Glomerular visceral epithelial cell (primary cell): Measurements from ENCODE around the gene ZNF212.

Experiments
- DNase-seq: peaks from one replicate; pipeline ENCODE4 v3.0.0-alpha.2; 2016; ENCODE audit errors: extremely low spot score

The ZNF212 gene

DNA sequence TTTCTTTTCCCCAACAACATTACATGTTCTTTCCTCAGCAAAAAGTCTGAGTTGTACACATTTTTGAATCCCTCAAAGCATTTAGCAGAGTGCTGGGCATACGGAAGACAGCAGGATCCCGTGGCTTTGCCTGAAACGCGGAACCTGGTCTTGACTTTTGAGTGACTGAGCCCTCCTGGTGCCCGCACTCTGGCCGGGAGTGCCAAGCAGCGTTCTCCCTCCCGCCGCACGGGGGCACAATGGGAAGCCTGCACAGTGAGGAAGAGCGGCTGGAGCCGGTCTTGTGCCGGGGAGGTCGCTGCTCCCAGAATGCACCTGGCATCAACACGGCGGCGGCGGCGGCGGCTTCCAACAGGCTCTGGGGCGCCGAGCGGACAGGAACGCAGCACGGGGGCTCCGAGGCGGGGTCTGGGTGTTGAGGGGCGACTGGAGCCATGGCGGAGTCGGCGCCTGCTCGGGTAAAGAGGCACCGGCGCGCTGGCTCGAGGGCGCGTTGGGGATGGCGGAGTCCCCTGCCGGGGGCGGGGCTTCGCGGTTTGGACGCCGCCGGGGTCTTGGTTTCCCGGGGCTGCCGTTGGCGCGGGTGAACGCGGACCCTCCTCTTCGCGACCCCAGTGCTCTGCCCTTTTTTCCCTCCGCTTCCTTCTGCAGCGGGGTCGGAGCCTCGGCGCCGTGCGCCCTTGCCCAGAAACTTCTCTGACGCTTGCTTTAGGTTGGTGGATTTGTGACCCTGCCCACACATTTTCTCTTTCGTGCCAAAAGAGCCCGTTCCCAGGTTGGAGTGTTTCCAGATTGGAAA lies at the start of gene ZNF212:
ZNF212 (plus strand) TSS at position 307 of the 799 bp plus-strand sequence; CDS start at position 435, 128 bp downstream.
- peak; percentile 90 for DNase-seq

DNA sequence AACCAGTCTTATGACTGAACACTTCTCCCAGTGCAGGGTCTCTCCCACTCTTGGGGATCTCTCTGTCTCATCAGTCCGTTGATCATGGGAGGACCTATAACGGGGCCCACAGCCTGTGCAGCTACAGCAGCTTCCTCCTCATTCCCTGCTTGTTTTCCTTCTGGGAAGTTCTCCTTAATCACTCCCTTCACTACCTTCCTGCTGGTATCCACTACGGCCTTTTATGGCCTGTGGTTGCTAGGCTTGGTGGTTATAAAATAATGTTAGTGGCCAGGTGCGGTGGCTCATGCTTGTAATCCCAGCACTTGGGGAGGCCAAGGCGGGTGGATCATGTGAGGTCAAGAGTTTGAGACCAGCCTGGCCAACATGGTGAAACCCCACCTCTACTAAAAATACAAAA lies 47.6 kb upstream of the ZNF212 start:
- no peak for DNase-seq

DNA sequence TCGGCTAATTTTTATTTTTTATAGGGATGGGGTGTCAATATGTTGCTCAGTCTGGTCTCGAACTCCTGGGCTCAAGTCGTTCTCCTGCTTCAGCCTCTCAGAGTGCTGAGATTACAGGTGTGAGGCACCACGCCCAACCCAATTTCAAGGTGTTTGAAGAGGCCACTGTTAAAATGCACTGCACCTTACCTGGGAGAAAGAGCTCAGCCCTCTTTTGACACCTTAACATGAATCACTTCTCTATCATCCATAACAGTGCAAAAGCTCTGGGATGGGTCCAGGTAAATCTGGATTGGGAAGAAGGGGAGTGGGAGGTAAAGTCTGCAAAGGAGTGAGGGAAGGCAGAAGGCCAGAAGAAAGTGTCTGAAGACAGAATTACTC lies 44.7 kb upstream of the ZNF212 start:
- DNase-seq: no peak

DNA sequence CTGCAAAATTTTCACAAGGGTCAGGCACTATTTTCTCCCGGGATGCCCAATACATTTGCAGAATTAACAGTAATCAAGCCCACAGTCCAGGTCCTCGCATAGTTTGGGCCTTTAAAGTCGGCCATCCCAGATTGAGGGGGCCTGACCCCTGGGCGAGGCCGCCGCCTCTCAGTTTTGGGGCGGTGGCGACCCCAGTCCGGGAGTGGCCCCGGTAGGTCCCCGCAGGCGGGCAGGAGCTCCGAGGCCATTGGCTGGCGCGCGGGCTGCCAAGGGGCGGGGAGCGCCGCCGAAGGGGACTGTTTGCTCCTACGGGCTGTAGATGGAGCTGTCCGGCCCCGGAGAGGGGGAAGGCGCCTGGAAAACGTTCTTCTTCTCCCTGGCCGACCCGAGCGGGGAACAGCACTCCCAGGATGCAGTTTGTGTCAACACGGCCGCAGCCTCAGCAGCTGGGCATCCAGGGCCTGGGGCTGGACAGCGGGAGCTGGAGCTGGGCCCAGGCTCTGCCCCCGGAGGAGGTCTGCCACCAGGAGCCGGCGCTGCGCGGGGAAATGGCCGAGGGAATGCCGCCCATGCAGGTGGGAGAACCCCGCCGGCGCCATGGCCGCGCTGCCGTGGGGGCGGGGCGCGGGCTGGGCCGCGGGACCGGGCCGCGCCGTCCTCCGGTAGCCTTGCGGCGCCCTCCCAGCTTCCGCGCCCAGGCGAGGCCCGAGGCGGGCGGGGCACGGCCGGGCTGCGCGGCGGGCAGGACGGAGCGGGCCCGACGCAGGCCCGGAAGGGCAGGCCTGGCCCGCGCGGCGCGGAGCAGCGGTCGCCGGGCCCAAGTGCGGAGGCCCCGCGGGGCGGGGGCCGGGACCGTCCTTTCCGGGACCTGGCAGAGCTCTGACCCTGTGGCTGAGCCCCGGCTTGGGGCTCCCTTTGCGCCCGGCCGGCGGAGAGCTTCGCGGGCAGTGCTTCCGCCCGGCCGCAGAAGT lies 44.0 kb upstream of the ZNF212 start, which contains the start of gene ZNF282:
ZNF282 (plus strand) TSS at position 367 of the 971 bp plus-strand sequence; CDS start at position 411, 44 bp downstream.
- peak; percentile 86 for DNase-seq

DNA sequence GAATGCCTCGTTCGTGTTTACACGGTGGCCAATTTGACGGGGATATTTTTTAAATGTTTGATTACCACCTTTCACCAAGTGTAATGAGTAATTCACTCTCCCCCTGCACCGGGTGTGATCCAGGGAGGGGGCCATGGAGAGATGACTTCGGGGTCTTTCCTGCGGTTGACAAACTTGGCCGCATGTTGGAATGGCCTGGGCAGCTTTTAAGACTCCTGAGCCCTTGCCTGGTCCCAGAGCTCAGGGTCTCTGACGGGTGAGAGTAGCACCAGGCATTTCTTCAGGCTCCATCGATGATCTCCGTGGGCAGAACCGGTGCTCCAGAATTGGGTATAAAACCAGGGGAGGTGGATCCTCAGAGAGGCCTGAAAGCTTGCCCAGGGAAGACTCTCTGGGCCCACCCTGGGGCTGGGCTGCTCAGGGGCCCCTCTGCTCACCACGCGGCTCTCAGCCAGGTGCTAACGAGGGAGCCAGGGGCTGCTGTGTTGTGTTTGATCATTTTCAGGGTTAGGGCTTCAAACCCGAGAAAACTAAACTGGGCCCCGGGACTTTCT lies 43.2 kb upstream of the ZNF212 start:
- no peak for DNase-seq

DNA sequence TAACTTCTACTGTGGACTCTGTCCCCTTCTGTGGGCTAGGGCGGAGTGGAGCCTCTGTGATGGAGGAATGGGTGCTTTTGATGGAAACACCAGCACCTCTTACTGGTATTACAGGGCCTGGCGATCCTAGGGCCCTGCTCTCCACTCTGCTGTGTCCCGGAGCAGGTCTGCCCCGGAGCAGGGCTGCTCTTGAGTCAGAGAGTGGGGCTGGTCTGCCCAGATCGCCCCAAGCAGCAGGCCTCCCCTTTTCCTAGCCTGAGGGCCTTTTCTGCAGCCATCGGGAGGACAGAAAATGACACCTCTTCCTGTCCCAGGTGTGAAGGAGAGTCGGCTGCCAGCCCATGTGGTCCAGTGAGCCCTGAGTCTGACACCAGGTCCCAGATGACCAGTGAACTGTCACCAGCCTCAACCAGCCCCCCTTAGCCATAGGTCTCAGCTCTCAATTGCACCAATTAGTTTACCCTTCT lies 42.7 kb upstream of the ZNF212 start:
- DNase-seq: peak; percentile 28

DNA sequence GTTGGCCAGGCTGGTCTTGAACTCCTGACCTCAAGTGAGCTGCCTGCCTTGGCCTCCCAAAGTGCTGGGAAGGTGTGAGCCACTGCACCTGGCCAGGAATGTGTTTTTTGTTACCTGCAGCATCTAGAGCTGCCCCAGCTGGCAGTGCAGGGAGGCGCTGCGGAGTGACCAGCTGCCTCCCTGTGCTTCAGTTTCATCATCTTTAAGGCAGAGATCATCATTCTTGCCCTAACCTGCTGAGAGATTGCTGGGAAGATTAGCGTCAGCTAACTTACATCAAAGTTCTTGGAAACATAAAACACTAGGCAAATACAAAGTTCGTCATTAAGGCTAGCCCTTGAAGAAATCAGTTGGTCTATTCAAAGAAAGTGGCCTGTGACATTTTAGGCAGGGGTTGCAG lies 41.8 kb upstream of the ZNF212 start:
- DNase-seq: no peak

DNA sequence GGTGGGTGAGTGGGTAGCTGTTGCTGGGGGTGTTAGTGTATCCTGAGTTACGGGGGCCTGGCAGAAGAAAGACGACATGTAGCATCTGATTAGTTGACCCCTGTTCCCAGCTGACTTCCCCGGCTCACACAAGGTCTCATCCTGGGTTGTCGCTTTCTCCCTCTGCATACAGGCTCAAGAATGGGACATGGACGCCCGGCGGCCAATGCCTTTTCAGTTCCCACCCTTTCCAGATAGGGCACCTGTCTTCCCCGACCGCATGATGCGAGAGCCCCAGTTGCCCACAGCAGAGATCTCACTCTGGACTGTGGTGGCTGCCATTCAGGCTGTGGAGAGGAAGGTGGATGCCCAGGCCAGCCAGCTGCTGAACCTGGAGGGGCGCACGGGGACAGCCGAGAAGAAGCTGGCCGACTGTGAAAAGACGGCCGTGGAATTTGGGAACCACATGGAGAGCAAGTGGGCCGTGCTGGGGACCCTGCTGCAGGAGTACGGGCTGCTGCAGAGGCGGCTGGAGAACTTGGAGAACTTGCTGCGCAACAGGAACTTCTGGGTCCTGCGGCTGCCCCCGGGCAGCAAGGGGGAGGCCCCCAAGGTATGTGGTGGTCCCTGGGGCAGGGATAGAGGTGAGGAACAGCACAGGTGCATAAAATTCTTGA lies 41.2 kb upstream of the ZNF212 start:
- no peak for DNase-seq

DNA sequence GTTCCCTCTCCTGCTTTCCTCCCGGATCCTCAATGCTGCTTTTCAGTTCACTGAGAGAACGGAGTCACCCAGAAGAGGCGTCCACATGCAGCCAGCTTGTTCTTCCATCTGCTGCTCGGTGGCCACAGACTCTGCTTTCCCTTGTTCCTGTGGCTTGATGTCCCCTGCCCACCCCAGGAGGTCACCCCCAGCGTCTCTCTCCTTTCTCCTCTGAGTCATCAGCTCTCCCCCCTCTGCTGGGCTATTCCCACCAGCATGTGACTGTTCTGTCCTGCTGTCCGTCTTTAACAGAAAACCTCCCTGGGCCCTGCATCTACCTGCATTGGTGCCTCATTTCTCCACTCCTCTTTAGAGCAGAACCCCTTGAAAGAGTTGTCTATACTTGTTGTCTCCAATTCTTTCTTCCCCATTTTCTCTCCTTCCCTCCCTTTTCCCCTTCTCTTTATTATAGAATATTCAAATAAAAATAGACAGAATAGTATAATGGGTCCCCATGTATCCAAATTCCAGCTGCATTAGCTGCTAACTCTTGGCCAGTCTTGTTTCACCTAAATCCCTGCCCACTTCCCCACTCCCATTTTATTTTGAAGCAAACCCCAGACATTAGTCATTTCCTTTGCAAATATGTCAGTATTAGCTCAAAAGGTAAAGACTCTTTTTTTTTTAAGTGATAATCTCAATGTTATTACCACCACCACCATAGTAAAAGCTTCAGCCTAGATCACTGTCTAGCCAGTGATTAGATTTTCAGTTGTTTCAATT lies 40.0 kb upstream of the ZNF212 start:
- DNase-seq: no peak

DNA sequence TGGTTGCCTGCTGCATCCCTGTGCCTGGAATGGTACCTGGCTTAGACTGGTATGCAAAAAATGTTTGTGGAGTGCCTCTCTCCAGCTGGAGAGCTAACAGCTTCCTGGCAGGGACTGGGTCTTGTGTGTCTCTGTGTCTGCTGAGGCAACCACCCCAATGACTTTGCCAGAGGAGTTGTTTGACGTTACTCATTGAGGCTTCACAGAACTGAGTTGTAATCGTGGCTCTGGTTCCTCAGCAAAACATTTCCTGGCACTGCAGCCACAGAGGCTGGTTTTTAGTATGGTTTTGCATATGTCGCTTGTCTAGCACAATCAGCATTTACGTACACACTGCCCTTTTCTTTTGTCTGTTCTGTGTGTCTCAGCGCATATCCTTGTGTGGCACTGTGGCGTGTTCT lies 36.6 kb upstream of the ZNF212 start:
- DNase-seq: peak; percentile 24

DNA sequence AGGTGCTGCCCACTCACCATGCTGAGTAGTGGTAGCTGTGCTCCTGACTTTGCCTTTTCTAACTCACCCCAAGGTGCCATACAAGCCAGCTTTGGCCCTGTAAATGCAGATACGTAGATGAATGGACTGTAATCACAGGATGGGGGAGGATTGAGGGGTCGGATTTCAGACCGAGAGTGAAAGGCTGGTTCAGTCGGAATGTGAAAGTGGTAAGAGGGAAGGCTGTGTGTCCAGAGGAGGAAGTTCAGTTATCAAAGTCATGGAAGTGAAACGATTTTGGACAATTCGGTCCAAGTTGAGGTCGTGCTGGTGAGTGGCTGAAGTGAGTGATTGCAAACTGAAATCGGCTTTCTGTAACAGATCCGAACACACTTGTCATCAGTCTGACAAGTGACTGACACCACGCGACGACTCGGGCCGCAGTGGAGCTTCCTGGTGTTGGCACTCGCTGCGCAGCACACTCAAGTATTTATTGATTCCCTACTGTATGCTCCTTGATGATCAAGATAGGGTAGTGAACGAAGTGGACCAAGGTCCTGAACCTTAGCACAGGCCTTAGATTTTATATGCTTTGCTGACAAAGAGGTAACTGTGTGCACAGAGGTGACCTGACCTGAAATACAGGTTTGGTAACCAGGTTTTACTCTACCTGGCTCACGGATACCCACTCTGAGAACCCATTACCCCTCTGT lies 33.6 kb upstream of the ZNF212 start:
- DNase-seq: no peak

DNA sequence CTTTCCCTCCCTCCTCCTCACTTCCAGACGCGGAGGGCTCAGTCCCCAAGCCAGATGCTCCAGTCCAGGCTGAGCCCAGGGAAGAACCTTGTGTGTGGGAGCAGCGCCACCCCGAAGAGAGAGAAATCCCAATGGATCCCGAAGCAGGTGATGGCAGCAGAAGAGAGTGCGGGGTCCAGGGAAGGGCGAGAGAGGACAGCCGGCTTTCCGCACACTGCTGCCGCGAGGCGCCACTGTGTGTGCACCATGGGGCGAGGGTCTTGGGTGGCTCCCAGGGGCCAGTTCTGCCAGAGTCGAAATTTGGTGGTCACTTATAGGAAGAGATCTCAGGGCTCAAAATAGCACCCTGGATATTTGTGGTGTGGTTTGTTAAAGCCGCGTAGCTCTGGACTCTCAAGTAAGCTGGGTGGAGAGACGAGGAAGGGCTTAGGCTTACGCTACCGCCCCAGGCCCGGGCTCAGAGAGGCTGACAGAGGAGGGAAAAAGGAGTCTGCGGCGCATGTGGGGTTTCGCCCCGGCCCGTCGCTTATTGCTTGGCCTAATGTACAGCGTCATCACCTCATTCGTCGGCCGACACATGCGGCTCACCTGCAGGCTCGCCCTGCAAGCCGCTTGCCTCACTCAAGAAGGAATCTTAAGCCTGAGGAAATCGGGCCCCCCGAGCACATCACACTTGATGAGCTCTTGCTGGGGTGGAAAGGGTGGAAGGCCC lies 32.0 kb upstream of the ZNF212 start:
- DNase-seq: no peak

DNA sequence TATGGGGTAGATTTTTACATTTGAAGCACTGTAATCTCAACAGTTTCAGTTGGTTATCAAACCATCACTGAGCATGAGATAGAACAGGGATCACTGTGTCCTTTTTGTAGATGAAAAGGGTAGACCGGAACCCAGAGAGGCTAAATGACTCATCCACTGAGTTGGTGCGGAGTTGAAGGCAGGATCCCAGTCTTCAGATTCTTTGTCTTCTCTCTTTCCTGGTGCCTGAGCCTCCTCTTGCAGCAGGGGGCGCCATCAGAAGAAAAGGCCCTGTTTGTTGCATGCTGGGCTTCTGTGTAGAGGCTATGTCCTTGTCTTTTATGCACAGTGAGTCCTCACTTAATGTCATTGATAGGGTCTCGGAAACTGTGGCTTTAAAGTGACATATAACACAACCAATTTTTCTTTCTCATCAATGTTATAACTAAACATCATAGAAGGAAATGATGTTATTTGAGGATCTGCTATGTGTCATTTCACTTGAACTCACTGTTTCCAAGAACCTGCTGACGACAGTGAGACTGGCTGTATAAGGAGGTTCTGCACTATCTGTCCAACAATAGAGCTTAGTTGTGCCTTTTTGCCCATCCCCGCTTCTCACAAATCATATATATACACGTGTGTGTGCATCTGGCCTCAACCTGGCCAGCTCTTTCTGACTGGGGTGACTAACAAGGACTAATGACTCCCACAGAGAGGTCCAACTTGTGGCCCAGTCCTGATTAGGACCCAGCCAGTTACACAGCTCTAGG lies 29.8 kb upstream of the ZNF212 start:
- DNase-seq: peak; percentile 51

DNA sequence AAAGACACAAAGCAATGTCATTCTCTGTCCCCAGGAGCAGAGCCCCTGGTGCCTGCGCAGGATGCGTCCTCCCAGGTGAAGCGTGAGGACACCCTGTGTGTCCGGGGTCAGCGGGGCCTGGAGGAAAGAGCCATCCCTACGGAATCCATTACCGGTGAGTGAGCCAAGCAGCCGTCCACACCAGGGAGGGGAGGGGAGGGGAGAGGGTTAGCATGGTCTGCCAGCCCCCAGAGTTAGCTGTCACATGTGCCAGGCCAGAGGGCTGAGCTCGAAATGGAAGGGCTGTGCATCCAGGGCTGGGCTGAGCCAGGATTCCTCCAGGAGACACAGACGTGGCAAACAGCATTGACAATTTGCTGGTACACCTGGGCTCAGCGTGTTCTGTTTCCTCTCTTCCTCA lies 28.9 kb upstream of the ZNF212 start:
- no peak for DNase-seq

DNA sequence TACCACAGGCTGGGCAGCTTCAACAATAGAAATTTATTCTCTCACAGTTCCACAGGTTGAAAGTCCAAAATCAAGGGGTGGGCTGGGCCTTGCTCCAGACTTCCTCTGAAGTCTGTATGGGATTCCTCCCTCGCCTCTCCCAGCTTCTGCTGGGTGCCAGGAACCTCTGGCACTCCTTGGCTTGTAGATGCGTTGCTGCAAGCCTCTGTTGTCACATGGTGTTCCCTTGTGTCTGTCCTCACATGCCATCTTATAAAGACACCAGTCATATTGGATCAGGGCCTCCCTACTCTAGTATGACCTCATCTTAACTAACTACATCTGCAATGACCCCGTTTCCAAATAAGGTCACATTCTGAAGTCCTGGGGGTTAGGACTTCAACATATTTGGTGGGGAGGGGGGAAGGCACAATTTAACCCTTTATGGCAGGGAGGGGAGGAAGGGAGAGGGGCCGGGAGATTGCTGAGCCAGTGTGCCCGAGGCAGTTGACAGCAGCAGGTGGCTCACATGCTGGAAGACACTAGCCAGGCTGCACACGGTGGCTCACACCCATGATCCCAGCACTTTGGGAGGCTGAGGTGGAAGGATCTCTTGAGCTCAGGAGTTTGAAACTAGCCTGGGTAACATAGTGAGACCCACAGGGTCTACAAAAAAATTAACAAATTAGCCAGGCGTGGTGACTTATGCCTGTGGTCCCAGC lies 25.3 kb upstream of the ZNF212 start:
- DNase-seq: no peak

DNA sequence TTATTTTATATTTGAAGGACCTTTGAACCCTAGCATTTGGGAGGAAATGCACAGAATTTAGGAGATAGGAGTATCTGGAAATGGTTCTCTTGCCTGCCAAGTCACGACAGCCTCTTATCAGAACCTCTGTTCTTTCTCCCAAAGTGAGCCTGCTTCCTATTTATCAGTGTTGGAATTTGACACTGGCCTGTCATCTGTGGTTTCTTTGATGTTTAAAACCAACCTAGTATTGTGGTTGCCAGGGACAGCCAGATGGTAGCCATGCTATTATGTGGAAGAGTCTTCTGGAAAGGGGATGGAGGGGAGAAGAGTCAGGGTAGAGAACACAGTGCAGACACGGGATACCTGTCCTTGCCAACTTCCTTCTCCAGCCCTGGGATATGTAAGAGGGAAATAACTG lies 23.0 kb upstream of the ZNF212 start:
- no peak for DNase-seq

DNA sequence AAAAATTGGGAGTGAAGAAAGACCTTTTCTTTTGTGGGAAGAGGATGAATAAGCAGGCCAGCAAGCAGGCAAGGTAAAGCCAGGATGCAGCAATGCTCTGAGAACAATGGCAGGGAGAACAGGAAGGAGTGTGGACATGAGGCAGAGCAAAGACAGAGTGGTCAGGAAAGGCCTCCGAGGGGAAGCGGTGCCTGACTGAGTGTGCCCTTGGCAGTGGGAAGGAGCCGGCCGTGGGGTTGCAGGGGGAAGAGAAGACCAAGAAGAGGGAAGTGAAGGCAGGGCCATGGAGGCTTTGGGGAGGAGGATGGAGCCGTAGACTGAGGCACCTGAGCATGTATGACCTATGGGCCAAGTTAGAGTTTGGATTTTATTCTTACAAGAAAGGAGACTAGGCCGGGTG lies 21.9 kb upstream of the ZNF212 start:
- DNase-seq: no peak
